Measurements from ENCODE around the gene PAX2.

PAX2 gene

GRCh38 chr10:100755821-100756220 is 10.4 kb downstream of the PAX2 start:
- no peak for DNase-seq (ENCODE audit: low read depth)

DNA sequence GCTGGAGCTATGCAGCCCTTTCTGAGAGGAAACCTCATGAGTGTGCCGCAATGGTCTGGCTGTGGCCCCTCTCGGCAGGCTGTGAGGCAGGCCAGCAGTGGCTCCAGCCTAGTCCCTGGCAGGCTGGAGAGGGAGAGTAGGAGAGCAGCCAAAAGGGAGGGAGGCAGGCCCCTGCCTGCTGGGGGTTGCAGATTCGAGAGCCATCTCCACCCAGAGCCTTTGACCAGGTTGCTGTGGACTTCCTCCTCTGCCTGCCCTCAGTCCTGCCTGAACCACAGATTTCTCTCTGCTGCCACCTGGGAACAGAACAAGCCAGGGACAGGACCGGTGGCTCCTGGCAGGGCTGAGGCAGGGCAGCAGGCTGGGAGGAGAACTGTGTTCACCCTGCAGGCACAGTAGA is 13.9 kb downstream of the PAX2 start:
- no peak for DNase-seq (ENCODE audit: low read depth)

GRCh38 chr10:100760726-100761125 is 15.3 kb downstream of the PAX2 start:
- no peak for DNase-seq (ENCODE audit: low read depth)

DNA sequence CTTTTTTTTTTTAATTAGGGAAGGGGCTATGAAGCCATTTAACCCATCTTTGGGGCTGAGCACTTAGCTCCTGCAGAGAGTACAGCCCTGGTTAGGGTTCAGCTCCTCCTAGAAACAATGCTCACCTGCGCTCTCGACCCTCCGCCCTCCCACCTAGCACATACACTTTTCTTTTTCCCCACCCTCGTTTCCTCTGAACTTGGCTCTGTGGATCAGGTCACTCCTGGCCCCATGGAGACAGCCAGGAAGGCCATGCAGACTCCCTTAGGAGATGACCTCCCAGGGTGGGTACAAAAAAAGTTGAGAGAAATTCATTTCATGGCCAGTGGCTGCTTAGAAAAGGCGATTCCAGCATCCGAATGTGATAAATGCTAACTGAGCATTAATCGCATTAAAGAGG is 15.8 kb downstream of the PAX2 start:
- DNase-seq (ENCODE audit: low read depth): no peak

GRCh38 chr10:100763043-100763747 is 17.8 kb downstream of the PAX2 start:
- no peak for DNase-seq (ENCODE audit: low read depth)

DNA sequence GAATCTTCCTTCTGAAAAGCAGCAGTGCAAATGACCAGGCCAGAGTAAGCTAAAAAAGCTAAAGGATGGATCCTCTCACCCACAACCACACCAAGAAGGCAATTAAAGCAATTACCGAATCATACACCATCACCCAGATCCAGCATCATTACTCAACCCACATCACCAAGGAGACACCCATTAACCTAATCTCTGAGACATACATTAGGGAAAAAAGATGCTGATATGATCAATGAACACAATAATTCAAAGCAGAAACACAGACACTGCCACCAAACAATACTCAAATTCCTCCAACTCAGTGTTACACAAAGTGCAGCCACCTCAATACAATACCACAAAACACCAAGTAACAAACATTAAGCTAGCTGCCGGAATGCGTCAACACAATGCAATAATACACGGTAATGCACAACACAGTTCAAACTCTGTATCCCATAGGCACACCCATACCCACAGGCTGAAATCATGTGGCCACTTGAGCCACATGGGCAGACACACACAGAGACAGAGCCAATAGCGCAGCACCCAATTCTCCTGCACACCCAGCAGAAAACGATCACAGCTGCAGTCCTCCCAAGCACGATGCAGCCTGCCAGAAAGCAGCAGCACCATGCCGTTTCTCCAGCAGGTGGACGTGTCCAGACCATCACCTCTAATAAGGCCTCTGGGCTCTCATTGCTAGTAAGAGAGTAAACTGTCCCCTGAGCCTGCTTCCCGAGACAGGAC is 21.5 kb downstream of the PAX2 start:
- no peak for DNase-seq (ENCODE audit: low read depth)

DNA sequence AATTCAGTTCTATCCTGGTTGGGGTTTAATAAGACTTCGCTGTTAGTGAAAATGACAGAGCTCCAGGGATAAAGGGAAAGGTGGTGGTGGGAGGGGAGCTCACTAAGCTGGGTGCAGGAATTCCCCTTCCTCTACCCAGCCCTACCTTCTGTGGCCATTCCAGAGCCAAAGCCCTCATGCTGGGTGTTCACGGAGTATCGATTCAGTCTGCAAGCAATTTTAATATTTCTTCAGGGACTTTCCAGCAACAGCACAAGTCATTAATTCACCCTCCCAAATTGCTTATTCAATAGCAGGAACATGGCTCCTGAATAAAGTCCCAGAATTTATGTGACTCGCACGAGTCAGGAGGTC is 22.0 kb downstream of the PAX2 start:
- no peak for DNase-seq (ENCODE audit: low read depth)

GRCh38 chr10:100769481-100769880 is 24.1 kb downstream of the PAX2 start:
- no peak for DNase-seq (ENCODE audit: low read depth)

DNA sequence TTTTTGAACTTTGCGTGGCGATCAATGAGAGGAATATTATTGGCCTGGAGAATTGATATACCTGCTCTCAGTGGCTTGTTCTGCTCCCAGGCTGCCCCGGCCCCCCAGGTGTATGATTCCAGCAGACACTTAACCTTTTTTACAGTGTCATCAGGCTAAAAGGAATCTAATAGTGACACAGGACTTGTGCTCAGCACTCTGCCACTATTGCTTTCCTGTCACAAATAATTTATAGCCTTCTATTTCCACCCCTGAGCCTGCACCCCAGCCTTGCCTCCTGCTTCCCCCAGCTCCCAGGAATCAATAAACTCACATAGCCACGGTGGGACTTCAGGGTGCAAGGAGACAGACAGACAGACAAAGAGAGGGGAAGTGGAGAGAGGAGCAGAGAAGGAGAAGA is 28.3 kb downstream of the PAX2 start:
- DNase-seq (ENCODE audit: low read depth): no peak

DNA sequence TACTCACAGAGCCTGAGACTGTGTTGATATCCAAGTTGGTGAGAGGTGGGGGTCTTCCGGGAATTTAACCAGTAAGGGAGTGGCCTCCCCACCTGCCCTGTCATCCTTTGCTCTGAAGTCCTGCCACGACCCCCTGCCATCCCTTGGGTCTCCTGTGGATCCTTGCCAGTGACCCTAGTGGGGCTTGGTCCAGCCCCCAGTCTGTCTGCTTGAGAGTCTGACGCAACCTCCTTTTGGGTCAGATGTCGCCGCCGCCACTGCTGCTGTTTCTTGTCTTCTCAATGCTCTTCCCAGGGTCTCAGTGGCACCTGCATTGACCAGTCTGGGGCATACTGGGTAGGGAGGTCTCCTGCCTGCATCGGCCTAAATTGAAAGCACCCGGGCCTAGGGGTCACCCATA is 28.8 kb downstream of the PAX2 start:
- DNase-seq (ENCODE audit: low read depth): no peak

- DNase-seq (ENCODE audit: low read depth): no peak
Measured at GRCh38 chr10:100774876-100775275, 29.5 kb downstream of the PAX2 start.

- DNase-seq (ENCODE audit: low read depth): no peak
Measured at GRCh38 chr10:100775386-100775785, 30.0 kb downstream of the PAX2 start.

- no peak for DNase-seq (ENCODE audit: low read depth)
Measured at GRCh38 chr10:100775871-100776270, 30.5 kb downstream of the PAX2 start.

DNA sequence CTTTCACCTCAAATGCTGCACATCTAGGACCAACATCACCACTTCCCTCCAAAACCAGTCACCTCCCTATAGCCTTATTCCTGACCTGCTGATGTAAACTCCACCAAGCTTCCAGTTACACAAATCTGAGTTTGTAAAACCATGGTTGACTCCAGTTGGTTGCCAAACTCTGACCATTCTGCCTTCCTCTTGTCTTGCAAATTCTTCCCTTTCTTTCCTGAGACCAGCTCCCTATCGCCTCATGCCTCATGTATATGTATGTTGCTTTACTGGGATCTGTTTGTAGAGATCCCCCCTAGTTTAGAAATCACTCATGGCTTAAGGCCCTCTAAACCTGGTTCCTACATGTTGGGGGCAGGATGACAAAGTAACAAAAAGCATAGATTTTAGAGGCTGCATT is 31.3 kb downstream of the PAX2 start:
- no peak for DNase-seq (ENCODE audit: low read depth)

DNA sequence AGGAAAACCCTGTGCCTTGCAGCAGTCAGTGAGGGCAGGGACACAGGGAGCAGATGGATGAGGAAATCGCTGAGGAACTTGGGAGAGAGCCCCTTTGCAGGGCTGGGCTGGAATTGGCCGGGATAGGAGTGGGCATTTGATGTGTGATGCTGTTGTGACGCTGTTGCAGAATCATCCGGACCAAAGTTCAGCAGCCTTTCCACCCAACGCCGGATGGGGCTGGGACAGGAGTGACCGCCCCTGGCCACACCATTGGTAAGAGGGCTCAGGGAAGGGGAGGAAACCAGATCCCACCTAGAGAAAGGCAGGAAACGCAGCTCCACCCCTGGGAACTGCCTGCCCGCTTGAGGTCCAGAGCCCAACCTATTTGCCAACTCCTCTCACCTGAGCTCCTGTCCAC is 33.9 kb downstream of the PAX2 start:
- DNase-seq (ENCODE audit: low read depth): no peak

DNA sequence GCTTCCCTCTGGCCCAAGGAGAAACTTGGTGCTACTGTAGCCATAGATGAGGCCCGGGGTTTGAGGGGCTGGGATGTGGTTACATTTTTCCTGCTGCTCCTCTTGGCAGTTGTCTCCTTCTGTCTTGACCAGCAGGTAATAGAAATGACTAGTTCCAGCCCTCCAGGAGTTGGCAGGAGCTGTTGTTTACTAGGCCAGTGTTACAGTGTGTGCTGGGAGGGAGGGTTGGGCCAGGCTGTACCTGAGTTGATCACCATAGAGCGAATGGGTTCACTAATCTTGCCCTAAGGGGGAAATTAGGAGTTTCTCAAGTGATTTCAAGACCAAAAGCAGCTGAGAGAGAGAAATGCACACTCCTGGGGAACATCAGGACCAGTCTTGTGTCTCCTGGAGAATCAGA is 34.9 kb downstream of the PAX2 start:
- no peak for DNase-seq (ENCODE audit: low read depth)

- DNase-seq (ENCODE audit: low read depth): no peak
Measured at GRCh38 chr10:100781145-100781665, 35.8 kb downstream of the PAX2 start.

DNA sequence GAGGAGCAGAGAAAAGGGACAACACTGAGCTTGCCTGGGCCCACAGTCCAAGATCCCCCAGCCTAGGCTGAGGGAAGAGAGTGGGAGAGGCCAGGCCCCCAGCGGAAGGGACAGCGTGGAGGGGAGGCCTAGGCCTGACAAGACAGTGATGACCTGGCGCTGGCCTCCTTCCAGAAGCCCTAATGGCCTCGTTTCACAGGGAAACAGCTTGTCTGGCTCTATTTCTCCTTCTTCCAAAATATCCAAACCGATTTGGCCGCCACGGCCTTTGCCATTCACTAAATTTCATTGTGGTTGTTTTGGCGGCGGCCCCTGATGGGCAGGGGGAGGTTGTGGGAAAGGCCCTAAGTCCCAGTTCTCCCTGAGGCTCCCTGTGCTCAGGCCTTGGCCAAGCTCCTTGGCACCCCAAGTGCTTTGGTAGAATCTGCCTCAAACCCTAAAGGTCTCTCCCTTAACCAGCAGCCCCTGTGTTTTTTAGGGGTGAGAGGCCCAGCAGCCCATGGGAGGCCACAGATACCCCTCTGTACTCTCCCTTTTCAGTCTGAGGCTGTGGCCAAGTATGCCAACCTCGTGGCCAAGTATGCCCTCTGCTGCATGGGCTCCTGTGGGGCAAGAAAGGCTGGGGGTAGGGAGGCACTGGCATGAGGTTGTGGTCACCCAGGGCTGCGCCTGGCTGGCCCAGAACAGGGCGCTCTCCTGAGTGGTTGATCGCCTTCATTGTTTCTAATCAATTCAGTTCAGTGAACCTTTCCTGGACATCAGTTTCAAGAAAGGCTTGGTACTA is 37.3 kb downstream of the PAX2 start:
- DNase-seq (ENCODE audit: low read depth): no peak

GRCh38 chr10:100784126-100784525 is 38.7 kb downstream of the PAX2 start:
- no peak for DNase-seq (ENCODE audit: low read depth)

- no peak for DNase-seq (ENCODE audit: low read depth)
Measured at GRCh38 chr10:100786591-100786990, 41.2 kb downstream of the PAX2 start.

GRCh38 chr10:100788002-100788903 is 42.9 kb downstream of the PAX2 start:
- no peak for DNase-seq (ENCODE audit: low read depth)

DNA sequence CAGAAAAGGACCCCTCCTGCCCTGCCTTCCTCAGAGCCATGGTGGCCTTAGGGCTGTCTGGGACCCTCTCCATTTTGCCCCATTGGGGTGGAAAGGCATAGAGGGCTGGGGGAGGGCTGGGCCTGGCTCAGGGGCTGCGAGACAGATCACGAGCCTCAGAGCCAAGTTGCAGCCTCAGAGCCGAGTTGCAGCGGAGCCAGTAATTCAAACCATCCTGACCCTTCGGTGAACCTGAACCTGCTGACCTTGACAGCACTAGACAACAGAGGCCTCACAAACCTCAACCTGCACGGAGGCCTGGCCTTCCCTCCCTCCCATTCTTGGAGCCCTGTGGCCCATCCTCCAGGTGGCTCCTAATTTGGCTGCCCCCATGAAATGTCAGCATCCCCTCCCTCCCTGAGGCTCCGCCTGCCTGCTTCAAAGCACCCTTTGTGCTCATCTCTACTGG is 45.4 kb downstream of the PAX2 start:
- DNase-seq (ENCODE audit: low read depth): no peak
